ENCODE data around the gene CFAP53. TPM values are rescaled to one million over a fixed set of nuclear protein-coding genes. Genes with fewer than 3 reads are reported as not detected.

CFAP53 gene
- total RNA-seq, 1 donor from 2014 or later: 0.65 TPM

GRCh38 chr18:50179465-50179864 lies 86.8 kb downstream of the CFAP53 start:
- DNase-seq (ENCODE audit: low spot score in 2 of 2, unreplicated experiment in 2 of 2): no peak
- Mint-ChIP-seq H3K9me3 (no peaks in the 10 kb centered on the region), H3K4me1 (peaks cover 19% of the 10 kb centered on the region), H3K27me3 (ENCODE audit: low read depth) (no peaks in the 10 kb centered on the region), H3K27ac (no peak overlapping the region), H3K4me3 (no peak overlapping the region), H3K36me3 (no peaks in the 10 kb centered on the region)
- TF ChIP-seq CTCF (IDR thresholded peaks at IDR 0.05; ENCODE audit: unreplicated experiment): no peak

DNA sequence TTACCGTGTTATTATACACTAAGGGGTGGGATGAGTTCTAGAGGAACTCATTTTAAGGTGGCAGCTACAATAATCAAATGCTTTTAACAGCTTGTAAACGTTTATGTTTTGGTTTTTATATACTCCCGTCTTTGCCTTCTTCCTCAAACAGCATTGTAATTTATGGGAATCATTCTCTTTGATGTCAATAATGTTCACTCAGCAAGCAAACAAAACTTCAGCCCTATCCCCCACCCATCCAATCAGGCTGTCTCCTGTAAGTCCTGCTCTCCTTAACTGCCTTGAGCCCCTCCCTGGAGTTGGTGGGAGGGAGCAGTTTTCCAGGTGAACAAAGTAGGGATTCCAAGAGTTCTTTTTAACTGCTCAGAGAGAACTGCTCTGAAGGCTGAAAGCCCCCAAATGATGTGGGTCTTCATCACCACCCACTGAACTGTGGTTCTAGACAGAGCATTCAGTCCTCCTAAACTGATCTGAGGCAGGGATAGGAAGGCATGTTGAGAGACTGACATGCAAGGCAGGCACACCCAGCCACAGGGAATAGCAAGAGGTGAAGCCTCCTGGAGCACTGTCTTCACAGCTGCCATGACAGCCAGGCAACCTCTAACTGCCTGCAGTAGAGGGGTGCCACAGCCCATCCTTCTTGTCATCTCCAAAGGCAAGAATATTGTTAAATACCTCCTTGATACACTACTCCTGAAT lies 88.9 kb downstream of the CFAP53 start:
- no peak overlapping the region for H3K27ac Mint-ChIP-seq
- H3K9me3 Mint-ChIP-seq: no peaks in the 10 kb centered on the region
- H3K27me3 Mint-ChIP-seq (ENCODE audit: low read depth): no peaks in the 10 kb centered on the region
- DNase-seq (ENCODE audit: low spot score in 2 of 2, unreplicated experiment in 2 of 2): no peak
- H3K4me3 Mint-ChIP-seq: no peak overlapping the region
- no peak for TF ChIP-seq CTCF (IDR thresholded peaks at IDR 0.05; ENCODE audit: unreplicated experiment)
- no peaks in the 10 kb centered on the region for H3K36me3 Mint-ChIP-seq
- H3K4me1 Mint-ChIP-seq: peaks cover 16% of the 10 kb centered on the region

Other genes with a start within 250 kb of the CFAP53 start
- 15.1 to 15.6 TPM (median 15.1 TPM) in 3 replicates for gene MYO5B, start 71.3 kb downstream of the CFAP53 start, total RNA-seq
- gene MBD1, start 15.0 kb upstream of the CFAP53 start, total RNA-seq: 87.2 to 93.0 TPM (median 88.2 TPM) in 3 replicates
- 77.3 to 81.3 TPM (median 80.2 TPM) in 3 replicates for gene CXXC1, start 21.2 kb upstream of the CFAP53 start, total RNA-seq
- gene SKA1, start 108.6 kb upstream of the CFAP53 start, total RNA-seq: 5.0 to 5.9 TPM (median 5.5 TPM) in 3 replicates

Measured in mesothelial cell of epicardium (in vitro differentiated cells).